ENCODE results near the gene DDB1. TPM values are rescaled to one million over a fixed set of nuclear protein-coding genes. Genes with fewer than 3 reads are reported as not detected.

DDB1 gene
- polyA plus RNA-seq, 1 of the 3 experiments (the other 2 are of a cell fraction): 170 TPM

GRCh38 chr11:61293867-61294716 is 38.8 kb downstream of the DDB1 start (continued):
- TF ChIP-seq MXI1 (IDR thresholded peaks at IDR 0.05; ENCODE audit: low read depth, low read length): peak; percentile 90

DNA sequence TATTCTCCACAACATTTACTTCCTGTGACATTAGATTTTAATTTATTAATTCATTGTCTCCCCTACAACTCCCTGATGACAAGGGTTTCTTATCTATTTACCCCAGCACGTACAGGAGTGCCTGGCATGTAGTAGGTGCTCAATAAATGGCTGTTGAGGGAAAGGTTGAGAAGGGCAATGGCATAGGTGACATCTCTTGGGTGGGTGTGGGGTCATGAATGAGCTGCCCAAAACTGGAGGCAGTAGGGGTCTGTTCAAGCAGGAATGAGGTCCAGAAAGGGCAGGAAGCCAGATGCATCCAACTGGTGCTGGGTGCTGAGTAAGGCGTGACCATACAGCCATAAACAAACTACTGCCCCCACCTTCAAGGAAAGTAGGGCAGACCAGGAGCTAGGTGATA is 40.5 kb downstream of the DDB1 start:
- WGBS (ENCODE audit: low lambda C conversion rate): 94% methylated on average over 2 of the region's 2 CpGs
- Histone ChIP-seq H3K27ac (ENCODE audit: low read depth in 2 of 2, low read length in 1 of 2) (no peak overlapping the region), H3K4me1 (ENCODE audit: control insufficient read depth in 1 of 2, insufficient read depth in 2 of 2, low read depth in 1 of 2, low read length in 1 of 2) (peaks cover 11 to 16% of the 10 kb centered on the region in 2 experiments; a peak in 2 of 4 replicates), H3K9me2 (no peaks in the 10 kb centered on the region), H3K4me3 (ENCODE audit: low read depth in 2 of 2, low read length in 1 of 2) (no peak overlapping the region), H3K79me2 (ENCODE audit: insufficient read depth) (no peaks in the 10 kb centered on the region), H3K9me3 (no peaks in the 10 kb centered on the region), H3K36me3 (replicated peaks in 1 of 2; ENCODE audit: control insufficient read depth in 1 of 2, insufficient read depth in 2 of 2, low read length in 1 of 2) (peaks cover 0 to under 1% of the 10 kb centered on the region in 2 experiments), H3K9ac (no peak overlapping the region), H4K20me1 (ENCODE audit: insufficient read depth) (no peaks in the 10 kb centered on the region), H3F3A (replicated peaks; ENCODE audit: insufficient read depth) (peaks cover 2% of the 10 kb centered on the region), H3K4me2 (no peak overlapping the region), H2AFZ (ENCODE audit: low read depth) (no peak overlapping the region), H3K27me3 (ENCODE audit: insufficient read depth) (no peaks in the 10 kb centered on the region)
- no peak for DNase-seq
- ChIA-PET CTCF (interaction anchor here (3.2 kb wide), 1 partner anchor 39 kb away, joined by 20 read pairs; no protein-coding TSS in a partner anchor), POLR2A (no interaction called here)
- TF ChIP-seq USF2 (IDR thresholded peaks at IDR 0.05; ENCODE audit: borderline replicate concordance, low read depth, low read length) (no peak), USF1 (IDR thresholded peaks at IDR 0.05; ENCODE audit: borderline replicate concordance, low read depth) (no peak), SMC3 (IDR thresholded peaks at IDR 0.05; ENCODE audit: low read depth, low read length) (no peak), FOXM1 (IDR thresholded peaks at IDR 0.05; ENCODE audit: low read depth) (no peak), SIN3A (IDR thresholded peaks at IDR 0.05; ENCODE audit: borderline replicate concordance, low read depth, low read length) (no peak), YY1 (IDR thresholded peaks at IDR 0.05; ENCODE audit: low read depth) (no peak), EZH2phosphoT487 (IDR thresholded peaks at IDR 0.05; ENCODE audit: borderline replicate concordance, low read depth) (no peak)
- TF ChIP-seq, protein P1, sequence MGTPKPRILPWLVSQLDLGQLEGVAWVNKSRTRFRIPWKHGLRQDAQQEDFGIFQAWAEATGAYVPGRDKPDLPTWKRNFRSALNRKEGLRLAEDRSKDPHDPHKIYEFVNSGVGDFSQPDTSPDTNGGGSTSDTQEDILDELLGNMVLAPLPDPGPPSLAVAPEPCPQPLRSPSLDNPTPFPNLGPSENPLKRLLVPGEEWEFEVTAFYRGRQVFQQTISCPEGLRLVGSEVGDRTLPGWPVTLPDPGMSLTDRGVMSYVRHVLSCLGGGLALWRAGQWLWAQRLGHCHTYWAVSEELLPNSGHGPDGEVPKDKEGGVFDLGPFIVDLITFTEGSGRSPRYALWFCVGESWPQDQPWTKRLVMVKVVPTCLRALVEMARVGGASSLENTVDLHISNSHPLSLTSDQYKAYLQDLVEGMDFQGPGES (IDR thresholded peaks at IDR 0.05; ENCODE audit: low read depth, low read length): no peak

All from SK-N-SH (cell line).